ENCODE results near the gene AHCYL2.

GRCh38 chr7:129431911-129432643 lies 207.2 kb downstream of the AHCYL2 start:
- TF ChIP-seq CTCF (conservative IDR thresholded peaks at IDR 0.05 in 1 of 2, IDR thresholded peaks at IDR 0.05 in 1 of 2; ENCODE audit: extremely low read depth in 1 of 2, insufficient read depth in 1 of 2, low read depth in 1 of 2, low read length in 2 of 2) = no peak
- TF ChIP-seq EZH2 (IDR thresholded peaks at IDR 0.05; ENCODE audit: borderline replicate concordance, low read length) = no peak
